GM12878 (cell line): ENCODE data around the gene IGFBP3. TPM values are rescaled to one million over a fixed set of nuclear protein-coding genes. Genes with fewer than 3 reads are reported as not detected.

ENCODE experiments used
- polyA plus RNA-seq, 11 experiments: library from polyadenylated mRNA; depleted of rRNA in 4 of 11; unstranded in 6 of 11; stranded (reverse) in 5 of 11; fragments of >200 nt; fragmentation: Nextera tagmentation in 4 of 11; fragmentation: Illumina TruSeq in 1 of 11; extraction: Ambion mirVana in 4 of 11; extraction: Trizol in 1 of 11; gene quantifications; 1 replicate in 1 of 11; 2 replicates in 10 of 11; pipeline versions ENCODE4 v1.2.1 to v1.2.3, GENCODE V29; 2011 to 2016; ENCODE audit warnings: inconsistent platforms in 2 of 11, missing spikeins in 2 of 11, low read depth in 1 of 11
- total RNA-seq, 4 experiments: library from RNA; depleted of rRNA in 3 of 4; stranded (reverse); fragments of >200 nt in 3 of 4; fragmentation: Illumina TruSeq in 1 of 4; extraction: Trizol in 1 of 4; gene quantifications; 2 replicates each; pipeline versions ENCODE4 v1.2.1 to v1.2.3, GENCODE V29; 2013 to 2021

Gene IGFBP3
- total and polyA plus RNA-seq, 10 of the 15 experiments (the other 5 are each of a cell fraction or from before 2014, with no cell fraction given), result 6.0 to 28.0 (median 15.6) TPM

Other genes starting within 250 kb of the IGFBP3 start
- gene CCDC201, start 48.2 kb downstream of the IGFBP3 start, total RNA-seq (2014; rRNA removed), result not detected in 2 replicates
- gene CCDC201, start 48.2 kb downstream of the IGFBP3 start, total RNA-seq (2014; rRNA removed; fragmentation: Illumina TruSeq; extraction: Trizol), result not detected in 2 replicates
- gene CCDC201, start 48.2 kb downstream of the IGFBP3 start, total RNA-seq (2021), result not detected in 2 replicates
- gene CCDC201, start 48.2 kb downstream of the IGFBP3 start, polyA plus RNA-seq (2011; rRNA removed), result not detected in 2 replicates
- gene CCDC201, start 48.2 kb downstream of the IGFBP3 start, polyA plus RNA-seq (2014; fragmentation: Illumina TruSeq; extraction: Trizol), result not detected in 2 replicates
- gene CCDC201, start 48.2 kb downstream of the IGFBP3 start, polyA plus RNA-seq (2014; fragmentation: Nextera tagmentation; extraction: Ambion mirVana), result not detected
- gene CCDC201, start 48.2 kb downstream of the IGFBP3 start, polyA plus RNA-seq (2014; rRNA removed), result not detected in 2 replicates
- gene CCDC201, start 48.2 kb downstream of the IGFBP3 start, polyA plus RNA-seq (2016; fragmentation: Nextera tagmentation; extraction: Ambion mirVana), result under 1 TPM in 1 of 2 experiments, not detected in 1; 0.10 TPM
- gene IGFBP1, start 32.8 kb downstream of the IGFBP3 start, total RNA-seq (2014; rRNA removed), result not detected in 2 replicates
- not detected in 2 replicates for gene IGFBP1, start 32.8 kb downstream of the IGFBP3 start, total RNA-seq (2014; rRNA removed; fragmentation: Illumina TruSeq; extraction: Trizol)
- gene IGFBP1, start 32.8 kb downstream of the IGFBP3 start, total RNA-seq (2021), result 0.13 and 0.29 TPM in 2 replicates
- not detected in 2 replicates for gene IGFBP1, start 32.8 kb downstream of the IGFBP3 start, polyA plus RNA-seq (2011; rRNA removed)
- gene IGFBP1, start 32.8 kb downstream of the IGFBP3 start, polyA plus RNA-seq (2014; fragmentation: Illumina TruSeq; extraction: Trizol), result not detected in 2 replicates
- not detected for gene IGFBP1, start 32.8 kb downstream of the IGFBP3 start, polyA plus RNA-seq (2014; fragmentation: Nextera tagmentation; extraction: Ambion mirVana)
- not detected in 2 replicates for gene IGFBP1, start 32.8 kb downstream of the IGFBP3 start, polyA plus RNA-seq (2014; rRNA removed)
- gene IGFBP1, start 32.8 kb downstream of the IGFBP3 start, polyA plus RNA-seq (2016; fragmentation: Nextera tagmentation; extraction: Ambion mirVana), result not detected